A549 (cell line): ENCODE data around the gene SELENOI. TPM values are rescaled to one million over a fixed set of nuclear protein-coding genes. Genes with fewer than 3 reads are reported as not detected.

Experiments
- ATAC-seq, 2 experiments: fragments of 200-7000 bp in 1 of 2; fragments of >200 bp in 1 of 2; cut with Nextera tagmentation in 1 of 2; cut with Tn5 transposase in 1 of 2; 3 replicates each; pipeline versions ENCODE4 v1.8.0 to v1.9.1; 2018 to 2020; ENCODE audit warnings: mild to moderate bottlenecking in 1 of 2, moderate library complexity in 1 of 2
- CTCF ChIA-PET: fragments of 300-600 bp; sonication (Branson Sonifier 250); formaldehyde crosslinking; extraction: SDS; loops from one replicate; lab custom pipeline; 2021; ENCODE audit warnings: antibody characterized with exemption, inconsistent platforms; lab: Yijun Ruan, JAX
- POLR2A ChIA-PET: fragments of 350-600 bp; formaldehyde crosslinking; extraction: SDS; loops from one replicate; lab custom pipeline; 2021; ENCODE audit warnings: antibody characterized with exemption, inconsistent platforms; lab: Yijun Ruan, JAX
- DNase-seq, 2 experiments: peaks; one replicate each; pipeline versions ENCODE4 v3.0.0 to v3.0.0-alpha.2; 2011 to 2016; ENCODE audit warnings: low read depth in 1 of 2, low spot score in 1 of 2
- FAIRE-seq: peaks from 2 replicates; lab custom pipeline; 2011; peaks lifted over from hg19 to GRCh38; lab: Jason Lieb, UNC
- H3K27ac ChIP-seq, 2 experiments: fragments of >200 bp; sonication (Bioruptor Twin); formaldehyde crosslinking; 3 replicates each; pipeline ENCODE4 v1.5.1; 2016 to 2017
- H3K4me1 ChIP-seq: fragments of >200 bp; sonication (Bioruptor Twin); formaldehyde crosslinking; 3 replicates; pipeline ENCODE4 v1.6.1; 2016
- H3K4me2 ChIP-seq: fragments of >200 bp; sonication (Bioruptor Twin); formaldehyde crosslinking; 3 replicates; pipeline ENCODE4 v1.6.1; 2016
- H3K4me3 ChIP-seq: fragments of >200 bp; sonication (Bioruptor Twin); formaldehyde crosslinking; 3 replicates; pipeline ENCODE4 v1.5.1; 2016
- H3K9me3 ChIP-seq: fragments of >200 bp; sonication (Bioruptor Twin); formaldehyde crosslinking; 3 replicates; pipeline ENCODE4 v1.6.1; 2016
- ATOH8 ChIP-seq: fragments of 250-450 bp; sonication (Bioruptor Pico); IDR thresholded peaks from 2 replicates; pipeline ENCODE4 v1.5.0; 2020; ENCODE audit warnings: low read depth, mild to moderate bottlenecking, moderate library complexity
- BCL3 ChIP-seq: fragments of >200 bp; sonication (Bioruptor Twin); formaldehyde crosslinking; IDR thresholded peaks from 3 replicates; pipeline ENCODE4 v1.6.1; 2016
- BHLHE40 ChIP-seq: IDR thresholded peaks from 2 replicates; pipeline ENCODE4 v1.6.1; 2012; ENCODE audit warnings: low read depth, low read length, inconsistent platforms
- CBX8 ChIP-seq: fragments of 200-600 bp; sonication (generic); IDR thresholded peaks from 2 replicates; pipeline ENCODE4 v1.6.1; 2016
- CHD2 ChIP-seq: fragments of 150-350 bp; IDR thresholded peaks from 2 replicates; pipeline ENCODE4 v1.6.1; 2014; ENCODE audit warnings: low read length; ENCODE audit not compliant: partially characterized antibody
- ELK1 ChIP-seq: fragments of 150-350 bp; IDR thresholded peaks from 2 replicates; pipeline ENCODE4 v1.6.1; 2014; ENCODE audit warnings: low read depth, mild to moderate bottlenecking, low read length
- FOSB ChIP-seq: fragments of 250-450 bp; sonication (Bioruptor Pico); IDR thresholded peaks from 2 replicates; pipeline ENCODE4 v1.5.0; 2020; ENCODE audit warnings: mild to moderate bottlenecking, moderate library complexity
- GATA3 ChIP-seq: IDR thresholded peaks from 2 replicates; pipeline ENCODE4 v1.6.1; 2012; ENCODE audit warnings: borderline replicate concordance
- HDAC2 ChIP-seq: fragments of 200-600 bp; sonication (generic); IDR thresholded peaks from 2 replicates; pipeline ENCODE4 v1.6.1; 2016
- HEYL ChIP-seq: fragments of 250-450 bp; sonication (Bioruptor Pico); IDR thresholded peaks from 2 replicates; pipeline ENCODE4 v1.8.0; 2021; ENCODE audit warnings: mild to moderate bottlenecking, moderate library complexity
- HOXA7 ChIP-seq: fragments of 250-450 bp; sonication (Bioruptor Pico); IDR thresholded peaks from 2 replicates; pipeline ENCODE4 v1.5.0; 2020; ENCODE audit warnings: mild to moderate bottlenecking, moderate library complexity
- HOXB13 ChIP-seq: fragments of 250-450 bp; sonication (Bioruptor Pico); IDR thresholded peaks from 2 replicates; pipeline ENCODE4 v1.5.0; 2020; ENCODE audit warnings: low read depth, mild to moderate bottlenecking, moderate library complexity
- JUN ChIP-seq, 2 experiments: fragments of >200 bp; sonication (Bioruptor Twin); formaldehyde crosslinking; IDR thresholded peaks; 2 replicates in 1 of 2; 3 replicates in 1 of 2; pipeline ENCODE4 v1.6.1; 2016 to 2017
- MAFK ChIP-seq: fragments of 450-650 bp; IDR thresholded peaks from 2 replicates; pipeline ENCODE4 v1.6.1; 2014; ENCODE audit not compliant: partially characterized antibody
- MYC ChIP-seq: IDR thresholded peaks from 2 replicates; pipeline ENCODE4 v1.6.1; 2012; ENCODE audit warnings: mild to moderate bottlenecking, inconsistent platforms, low read length, improper control_type of control experiment, borderline replicate concordance
- NPAS2 ChIP-seq: fragments of 250-450 bp; sonication (Bioruptor Pico); IDR thresholded peaks from 2 replicates; pipeline ENCODE4 v1.8.0; 2022; ENCODE audit warnings: mild to moderate bottlenecking, moderate library complexity, borderline replicate concordance
- PBX3 ChIP-seq: IDR thresholded peaks from 2 replicates; pipeline ENCODE4 v1.6.1; 2012
- RARB ChIP-seq: fragments of 250-450 bp; sonication (Bioruptor Pico); IDR thresholded peaks from 2 replicates; pipeline ENCODE4 v1.8.0; 2021; ENCODE audit warnings: mild to moderate bottlenecking, moderate library complexity
- RCOR1 ChIP-seq: fragments of 150-350 bp; IDR thresholded peaks from 2 replicates; pipeline ENCODE4 v1.6.1; 2014; ENCODE audit warnings: antibody characterized with exemption, low read length, low read depth
- RFX5 ChIP-seq: fragments of 450-650 bp; IDR thresholded peaks from 2 replicates; pipeline ENCODE4 v1.7.1; 2014; ENCODE audit warnings: antibody characterized with exemption, mild to moderate bottlenecking, moderate library complexity
- RNF2 ChIP-seq: fragments of 200-600 bp; sonication (generic); IDR thresholded peaks from 2 replicates; pipeline ENCODE4 v1.6.1; 2016; ENCODE audit warnings: low read depth, mild to moderate bottlenecking, antibody characterized with exemption, moderate library complexity, borderline replicate concordance
- TFCP2L1 ChIP-seq: fragments of 250-450 bp; sonication (Bioruptor Pico); IDR thresholded peaks from 2 replicates; pipeline ENCODE4 v1.5.0; 2021; ENCODE audit warnings: mild to moderate bottlenecking
- TP53 ChIP-seq: fragments of 250-450 bp; sonication (Bioruptor Pico); IDR thresholded peaks from 2 replicates; pipeline ENCODE4 v1.5.0; 2021; ENCODE audit warnings: mild to moderate bottlenecking, moderate library complexity
- ZFP36 ChIP-seq: fragments of 450-650 bp; IDR thresholded peaks from 2 replicates; pipeline ENCODE4 v1.6.1; 2014; ENCODE audit warnings: borderline replicate concordance; ENCODE audit not compliant: partially characterized antibody
- WGBS: methylation state at CpG from one replicate; pipeline ENCODE4 v1.1.6; 2017; ENCODE audit errors: missing lambda C conversion rate; 5-methylcytosine and 5-hydroxymethylcytosine counted together
- polyA plus RNA-seq, 4 experiments: library from polyadenylated mRNA; depleted of rRNA in 3 of 4; stranded (reverse); fragments of >200 nt; fragmentation: RNase III in 1 of 4; extraction: RNeasy Plus Mini Kit Qiagen cat#74134 plus additional on column Dnase treatment in 1 of 4; gene quantifications; 2 replicates in 3 of 4; 3 replicates in 1 of 4; pipeline ENCODE4 v1.2.3, GENCODE V29; 2011 to 2017

SELENOI gene
- polyA plus RNA-seq, 2 of the 4 experiments (the other 2 are of a cell fraction) = 18.2 to 38.7 TPM

- TF ChIP-seq ATOH8 (CRISPR knock-in tag) = no peak
Measured at GRCh38 chr2:26335231-26335630, 10.7 kb upstream of the SELENOI start (continued).

- TF ChIP-seq GATA3 (no peak), CHD2 (no peak), PBX3 (no peak), ZFP36 (no peak), BCL3 (no peak), TFCP2L1 (CRISPR knock-in tag) (no peak)
- no peak for DNase-seq
- no peak overlapping the region for H3K27ac ChIP-seq
- H3K9me3 ChIP-seq = no peaks in the 10 kb centered on the region
- ChIA-PET CTCF (interaction anchor here (13.9 kb wide), 1 partner anchor 21 kb away, joined by 156 read pairs; no protein-coding TSS in a partner anchor), POLR2A (interaction anchor here (1.7 kb wide), 1 partner anchor 9 kb away, joined by 4 read pairs; the partner anchor contains the start of gene SELENOI)
- 89% methylated on average over 2 of the region's 2 CpGs for WGBS
- no peak for ATAC-seq
- FAIRE-seq = no peak
- H3K4me2 ChIP-seq = no peak overlapping the region
- peaks cover 4% of the 10 kb centered on the region for H3K4me1 ChIP-seq
- no peak overlapping the region for H3K4me3 ChIP-seq
Measured at GRCh38 chr2:26336719-26337118, 9.2 kb upstream of the SELENOI start.

- WGBS = 97% methylated on average over 2 of the region's 2 CpGs
- FAIRE-seq (no peak), ATAC-seq (no peak), DNase-seq (no peak)
- no peak overlapping the region for H3K4me2 ChIP-seq
- no peak overlapping the region for H3K27ac ChIP-seq
- H3K4me3 ChIP-seq = no peak overlapping the region
- POLR2A ChIA-PET = no interaction called here
- H3K4me1 ChIP-seq = peaks cover 4% of the 10 kb centered on the region
- CTCF ChIA-PET = interaction anchor here (1.1 to 13.9 kb wide), 2 partner anchors 22 to 165 kb away, joined by 3 to 156 read pairs; no protein-coding TSS in a partner anchor
- TF ChIP-seq NPAS2 (CRISPR knock-in tag) (no peak), TP53 (CRISPR knock-in tag) (no peak), RFX5 (no peak), GATA3 (no peak), CBX8 (no peak), HOXB13 (CRISPR knock-in tag) (no peak), HEYL (CRISPR knock-in tag) (no peak), ELK1 (no peak), HDAC2 (no peak), MYC (no peak), ATOH8 (CRISPR knock-in tag) (no peak), BCL3 (no peak), RCOR1 (no peak), RNF2 (no peak), RARB (CRISPR knock-in tag) (no peak), HOXA7 (CRISPR knock-in tag) (no peak), FOSB (CRISPR knock-in tag) (no peak), JUN (IDR thresholded peaks at IDR 0.05) (no peak), MAFK (no peak), BHLHE40 (no peak)
- H3K9me3 ChIP-seq = no peaks in the 10 kb centered on the region
Measured at GRCh38 chr2:26337298-26337697, 8.6 kb upstream of the SELENOI start.
